Aorta (tissue), 5 donors: ENCODE measurements around the gene CACNG3. TPM values are rescaled to one million over a fixed set of nuclear protein-coding genes. Genes with fewer than 3 reads are reported as not detected.
"Not testable (repeated sequence)": the region's sequence is repeated elsewhere in the genome, so short reads cannot be mapped to it uniquely, and the experiment has no call there.

Experiments
- ATAC-seq: fragments of 200-7000 bp; cut with Tn5 transposase; one replicate; pipeline ENCODE4 v1.9.1; 2022; ENCODE audit warnings: moderate library complexity; ENCODE audit not compliant: low FRiP score
- DNase-seq, 2 donors: peaks; one replicate each; pipeline ENCODE4 v3.0.0-alpha.2; 2020
- H3K27ac ChIP-seq, 2 donors: one replicate each; pipeline ENCODE4 v1.5.1; 2013; ENCODE audit warnings: low read length in 2 of 2, mild to moderate bottlenecking in 2 of 2, moderate library complexity in 2 of 2, control low read depth in 1 of 2, inconsistent platforms in 1 of 2, low read depth in 1 of 2
- H3K27me3 ChIP-seq, 2 donors: one replicate each; pipeline ENCODE4 v1.6.1; 2013; ENCODE audit warnings: control low read depth in 1 of 2, low read length in 1 of 2, mild to moderate bottlenecking in 1 of 2, moderate library complexity in 1 of 2; ENCODE audit not compliant: insufficient read depth in 2 of 2, control insufficient read depth in 1 of 2
- H3K36me3 ChIP-seq, 2 donors: one replicate each; pipeline ENCODE4 v1.6.1; 2013; ENCODE audit warnings: control low read depth in 1 of 2, low read length in 1 of 2, mild to moderate bottlenecking in 1 of 2; ENCODE audit not compliant: insufficient read depth in 2 of 2, control insufficient read depth in 1 of 2
- H3K4me1 ChIP-seq, 2 donors: one replicate each; pipeline ENCODE4 v1.6.1; 2013; ENCODE audit warnings: low read length in 2 of 2, control low read depth in 1 of 2, mild to moderate bottlenecking in 1 of 2, moderate library complexity in 1 of 2; ENCODE audit not compliant: insufficient read depth in 2 of 2, control insufficient read depth in 1 of 2
- H3K4me3 ChIP-seq, 2 donors: one replicate each; pipeline ENCODE4 v1.5.1; 2013; ENCODE audit warnings: low read length in 2 of 2, control low read depth in 1 of 2, mild to moderate bottlenecking in 1 of 2
- H3K9me3 ChIP-seq: one replicate; pipeline ENCODE4 v1.6.1; 2013; ENCODE audit warnings: mild to moderate bottlenecking, low read length; ENCODE audit not compliant: control insufficient read depth
- WGBS, 2 donors: extraction: QIAGEN DNeasy Blood & Tissue Kit; methylation state at CpG; one replicate each; pipeline ENCODE4 v1.1.7; 2013; 5-methylcytosine and 5-hydroxymethylcytosine counted together
- intact Hi-C, 2 donors: fragments of 100-400 bp; cut with DNase I; formaldehyde crosslinking; loops; one replicate each; pipeline versions ENCODE4 v1.14.2 to v1.15.0; 2022
- polyA plus RNA-seq, 2 donors: library from polyadenylated mRNA; stranded (reverse); fragments of 200-250 nt; gene quantifications; one replicate each; pipeline ENCODE4 v1.2.3, GENCODE V29; 2013
- total RNA-seq, 2 donors: library from RNA; stranded (reverse); fragmentation: NEBNext Ultra II Directional; extraction: Animal tissue kit (Norgen Biotek cat#: 25700); gene quantifications; one replicate each; pipeline ENCODE4 v1.2.1, GENCODE V29; 2021
- donor health status: healthy with polysubstance abuse.
- donor health status: Bipolar disorder and iron deficiency.
- donor health status: DM: no; HTN: no; CAD: no.
- donor health status: DM: no; HTN: no; CAD: no.
- donor health status: DM: yes; HTN: yes; CAD: no.

CACNG3 gene
- total and polyA plus RNA-seq, 4 donors: not detected

DNA sequence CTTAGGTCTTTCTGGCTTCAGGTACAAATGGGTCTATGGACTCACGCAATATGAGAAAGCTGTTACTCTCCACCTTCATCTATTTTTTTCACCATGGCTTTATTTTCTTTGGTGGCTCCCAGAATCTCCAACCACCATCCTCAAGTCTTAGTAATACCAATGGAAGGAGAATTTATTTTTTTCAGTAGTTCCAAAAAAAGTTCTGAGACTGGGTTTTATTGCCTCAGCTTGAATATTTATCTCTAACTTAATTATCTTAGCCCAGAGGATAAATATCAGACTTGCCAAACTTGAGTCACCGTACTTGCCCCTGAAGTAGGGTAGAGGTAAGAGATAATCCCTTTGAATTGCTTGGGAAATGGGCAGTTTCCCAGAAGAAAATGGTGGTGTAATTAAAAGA is 23.2 kb upstream of the CACNG3 start:
- intact Hi-C loops: no loop called here
- Histone ChIP-seq H3K4me3 (no peak overlapping the region), H3K36me3 (no peaks in the 10 kb centered on the region), H3K4me1 (no peaks in the 10 kb centered on the region), H3K27ac (no peak overlapping the region), H3K27me3 (peaks cover 0 to 3% of the 10 kb centered on the region in 2 donors), H3K9me3 (peaks cover 5% of the 10 kb centered on the region)
- no peak for DNase-seq
- no peak for ATAC-seq
- 82 to 86% methylated on average over 2 of the region's 2 CpGs for WGBS, 2 donors

DNA sequence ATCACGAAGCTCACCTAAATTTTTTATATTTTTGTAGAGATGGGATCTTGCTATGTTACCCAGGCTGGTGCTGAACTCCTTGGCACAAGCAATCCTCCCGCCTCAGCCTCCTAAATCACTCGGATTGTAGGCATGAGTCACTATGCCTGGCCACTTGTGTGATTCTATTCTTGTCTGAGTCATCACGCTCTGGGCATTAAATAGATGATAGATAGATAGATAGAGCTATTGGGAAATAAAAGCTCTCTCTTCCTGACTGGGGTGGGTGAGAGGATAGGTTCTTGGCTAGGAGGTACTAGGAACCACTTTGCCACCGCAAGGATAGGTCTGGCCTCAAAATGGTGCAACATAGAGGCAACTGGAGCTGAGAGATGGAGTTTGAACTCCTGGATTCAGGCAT is 21.4 kb upstream of the CACNG3 start:
- H3K27me3 ChIP-seq: peaks cover 0 to 3% of the 10 kb centered on the region in 2 donors
- intact Hi-C loops: no loop called here
- H3K27ac ChIP-seq: no peak overlapping the region
- H3K9me3 ChIP-seq: peaks cover 9% of the 10 kb centered on the region
- no peaks in the 10 kb centered on the region for H3K4me1 ChIP-seq
- no peaks in the 10 kb centered on the region for H3K36me3 ChIP-seq
- DNase-seq (no peak), ATAC-seq (no peak)
- no peak overlapping the region for H3K4me3 ChIP-seq
- WGBS, 2 donors: 71 to 76% methylated on average over 5 of the region's 5 CpGs

DNA sequence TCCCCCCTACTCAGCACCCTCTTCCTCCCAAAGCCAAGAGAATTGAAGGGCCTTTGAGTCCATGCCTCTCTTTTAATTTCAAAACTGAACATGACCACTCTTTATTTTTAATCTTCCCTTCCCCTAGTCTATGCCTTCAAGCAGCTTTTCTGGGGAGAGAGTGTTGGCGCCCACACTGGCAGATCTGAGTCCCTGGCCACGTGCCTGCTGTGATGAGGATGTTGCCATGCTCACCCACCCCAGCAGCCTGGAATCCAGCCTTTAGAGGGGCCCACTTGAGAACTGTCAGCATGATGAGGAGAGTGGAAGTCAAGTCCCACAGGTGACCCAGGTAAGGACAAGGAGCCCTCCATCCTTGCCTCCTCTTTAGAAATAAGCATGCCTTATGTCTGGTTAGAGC is 20.3 kb upstream of the CACNG3 start:
- Histone ChIP-seq H3K36me3 (no peaks in the 10 kb centered on the region), H3K4me1 (no peaks in the 10 kb centered on the region), H3K27ac (no peak overlapping the region), H3K4me3 (no peak overlapping the region), H3K9me3 (peaks cover 9% of the 10 kb centered on the region), H3K27me3 (peaks cover 0 to 3% of the 10 kb centered on the region in 2 donors)
- intact Hi-C loops: no loop called here
- WGBS, 2 donors: 57 to 60% methylated on average over 2 of the region's 2 CpGs
- no peak for ATAC-seq
- no peak for DNase-seq

DNA sequence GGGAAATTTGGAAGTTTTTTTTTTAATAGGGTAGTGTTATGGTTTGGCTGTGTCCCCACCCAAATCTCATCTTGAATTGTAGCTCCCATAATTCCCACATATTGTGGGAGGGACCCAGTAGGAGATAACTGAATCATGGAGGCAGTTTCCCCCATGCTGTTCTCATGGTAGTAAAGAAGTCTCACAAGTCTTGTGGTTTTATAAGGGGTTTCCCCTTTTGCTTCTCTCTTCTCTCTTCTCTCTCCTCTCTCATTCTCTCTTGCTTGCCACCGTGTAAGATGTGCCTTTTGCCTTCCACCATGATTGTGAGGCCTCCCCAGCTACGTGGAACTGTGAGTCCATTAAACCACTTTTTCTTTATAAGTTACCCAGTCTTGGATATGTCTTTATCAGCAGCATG is 17.3 kb upstream of the CACNG3 start:
- H3K4me3 ChIP-seq, ATAC-seq, H3K36me3 ChIP-seq, H3K27me3 ChIP-seq, H3K9me3 ChIP-seq, DNase-seq, H3K4me1 ChIP-seq, H3K27ac ChIP-seq, intact Hi-C loops: not testable (repeated sequence)
- 51 to 58% methylated on average over 2 of the region's 2 CpGs for WGBS, 2 donors

DNA sequence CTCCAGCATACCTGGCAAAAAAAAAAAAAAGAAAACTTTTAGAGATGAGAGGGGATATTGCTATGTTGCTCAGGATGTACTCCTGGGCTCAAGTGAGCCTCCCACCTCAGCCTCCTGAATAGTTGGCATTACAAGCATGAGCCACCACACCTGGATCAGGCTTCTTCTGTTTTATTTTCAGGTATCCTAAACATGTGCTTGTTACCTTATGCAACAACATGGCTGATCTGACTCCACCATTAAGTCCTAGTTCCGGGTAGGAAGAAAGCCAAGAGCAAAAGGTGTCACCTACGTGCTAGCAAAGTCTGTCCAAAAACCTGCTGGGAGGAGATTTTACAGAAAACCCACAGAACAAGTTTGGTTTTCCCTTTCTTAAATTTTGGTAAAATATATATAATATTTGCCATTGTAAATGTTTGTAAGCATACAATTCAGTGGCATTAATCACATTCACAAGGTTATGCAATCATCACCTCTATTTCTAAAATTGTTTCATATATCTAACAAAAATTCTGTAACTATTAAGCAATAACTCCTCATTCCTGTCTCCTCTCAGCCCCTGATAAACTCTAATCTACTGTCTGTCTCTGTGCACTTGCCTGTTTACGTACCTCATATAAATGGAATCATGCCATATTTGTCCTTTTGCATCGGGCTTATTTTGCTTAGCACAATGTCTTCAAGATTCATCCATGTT is 9.1 kb upstream of the CACNG3 start:
- intact Hi-C loops: no loop called here
- Histone ChIP-seq H3K27ac (no peak overlapping the region), H3K36me3 (no peaks in the 10 kb centered on the region), H3K9me3 (no peaks in the 10 kb centered on the region), H3K4me1 (no peaks in the 10 kb centered on the region), H3K4me3 (no peak overlapping the region), H3K27me3 (no peaks in the 10 kb centered on the region)
- DNase-seq (no peak), ATAC-seq (no peak)
- WGBS, 2 donors: 73 to 74% methylated on average over 4 of the region's 4 CpGs

DNA sequence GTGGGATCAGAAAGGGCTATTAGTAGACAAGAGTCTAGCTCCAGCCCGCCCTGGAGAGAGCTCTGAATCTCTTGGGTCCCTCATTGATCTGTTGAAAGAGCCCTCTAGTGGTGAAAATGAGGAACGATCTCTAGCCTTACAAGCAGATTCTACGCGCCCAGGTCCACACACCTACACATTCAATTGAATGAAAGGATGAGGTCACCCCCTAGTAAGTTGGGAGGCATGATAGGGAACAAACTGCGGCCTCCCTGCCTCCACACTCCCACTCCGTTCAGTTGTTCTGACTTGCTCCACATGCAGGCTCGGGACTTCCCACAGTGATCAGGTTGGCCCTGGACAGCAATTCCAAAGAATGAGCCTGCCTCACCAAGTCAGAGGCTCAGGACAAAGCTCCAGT is 2.9 kb upstream of the CACNG3 start:
- H3K4me1 ChIP-seq: no peaks in the 10 kb centered on the region
- peaks cover 2% of the 10 kb centered on the region for H3K9me3 ChIP-seq
- 11 to 13% methylated on average over 7 of the region's 7 CpGs for WGBS, 2 donors
- no peak for DNase-seq
- H3K36me3 ChIP-seq: no peaks in the 10 kb centered on the region
- H3K4me3 ChIP-seq: no peak overlapping the region
- peaks cover 0 to 1% of the 10 kb centered on the region in 2 donors for H3K27me3 ChIP-seq
- intact Hi-C loops: no loop called here
- H3K27ac ChIP-seq: no peak overlapping the region
- no peak for ATAC-seq

DNA sequence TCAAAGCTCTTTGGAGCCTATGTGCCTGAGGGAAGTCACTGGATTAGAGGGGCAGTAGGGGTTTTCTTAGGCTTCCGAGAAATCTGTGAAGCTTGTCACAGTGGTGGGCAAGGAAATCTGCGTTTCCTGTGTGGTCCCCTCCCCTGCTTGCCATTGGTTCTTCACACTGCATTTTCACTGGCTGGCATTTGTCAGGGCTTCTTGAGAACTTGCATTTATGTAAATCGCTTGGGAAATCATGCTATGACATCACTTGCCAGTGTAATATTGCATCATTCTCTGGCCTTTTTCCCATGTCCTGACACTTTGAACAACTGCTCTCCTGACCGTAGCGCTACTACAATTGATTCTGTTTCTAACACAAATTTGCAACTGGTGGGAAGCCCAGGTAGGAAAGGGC is 1.8 kb downstream of the CACNG3 start:
- Histone ChIP-seq H3K4me1 (no peaks in the 10 kb centered on the region), H3K36me3 (no peaks in the 10 kb centered on the region), H3K27ac (no peak overlapping the region), H3K4me3 (no peak overlapping the region), H3K27me3 (peaks cover 0 to 1% of the 10 kb centered on the region in 2 donors), H3K9me3 (peaks cover 3% of the 10 kb centered on the region)
- ATAC-seq (no peak), DNase-seq (no peak)
- 47 to 50% methylated on average over 5 of the region's 5 CpGs for WGBS, 2 donors
- intact Hi-C loops: no loop called here

DNA sequence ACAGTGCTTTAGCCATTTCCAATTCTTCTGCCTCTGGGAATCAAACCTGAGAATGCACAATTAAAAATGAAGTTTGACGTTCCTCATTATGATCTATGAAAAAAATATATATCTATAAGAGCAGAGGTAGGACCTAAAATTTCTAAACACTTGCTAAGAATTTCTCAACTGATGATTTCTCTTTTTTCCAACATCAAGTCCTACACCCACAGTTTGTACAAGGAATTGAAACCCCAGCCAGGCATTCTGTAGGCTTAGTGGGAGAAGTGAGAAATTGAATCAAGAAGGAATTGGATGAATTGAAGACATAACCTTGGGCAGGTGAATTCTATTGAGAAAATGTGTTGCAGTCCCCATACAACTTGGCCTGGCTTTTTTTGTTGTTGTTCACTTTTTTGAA is 2.7 kb downstream of the CACNG3 start:
- Histone ChIP-seq H3K9me3 (peaks cover 2% of the 10 kb centered on the region), H3K27me3 (peaks cover 0 to 1% of the 10 kb centered on the region in 2 donors), H3K4me1 (no peaks in the 10 kb centered on the region), H3K36me3 (no peaks in the 10 kb centered on the region), H3K4me3 (no peak overlapping the region), H3K27ac (no peak overlapping the region)
- DNase-seq (no peak), ATAC-seq (no peak)
- 71% methylated on average over 1 of the region's 1 CpG for WGBS, 2 donors
- intact Hi-C loops: no loop called here

DNA sequence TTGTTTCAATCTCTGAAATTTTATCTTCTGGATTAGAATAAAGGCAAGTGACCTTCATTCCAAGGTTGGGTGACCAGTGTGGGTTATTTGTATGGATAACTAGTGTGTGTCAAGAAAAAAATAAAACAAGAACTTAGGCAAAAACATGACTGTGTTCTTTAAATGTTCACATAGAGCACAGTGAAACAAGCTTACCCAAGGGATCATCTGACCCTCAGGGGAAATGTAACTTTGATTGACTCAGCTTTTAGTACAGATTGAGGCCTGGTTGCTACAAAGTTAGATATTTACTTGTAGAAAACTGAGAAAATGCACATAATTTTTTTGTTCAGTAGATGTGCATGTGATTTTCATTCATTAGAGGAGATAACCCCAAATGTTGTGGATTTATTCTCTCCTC is 6.7 kb downstream of the CACNG3 start:
- Histone ChIP-seq H3K36me3 (no peaks in the 10 kb centered on the region), H3K27me3 (no peaks in the 10 kb centered on the region), H3K4me3 (no peak overlapping the region), H3K4me1 (no peaks in the 10 kb centered on the region), H3K27ac (no peak overlapping the region), H3K9me3 (peaks cover 2% of the 10 kb centered on the region)
- intact Hi-C loops: loop anchor here in 1 of 2 donors (10.0 kb wide), 1 partner anchor 232 kb away; no protein-coding TSS in a partner anchor
- DNase-seq (no peak), ATAC-seq (no peak)
